SU-DHL-6 (cell line): Measurements from ENCODE around the gene CNTN4.

Experiments used
- H2AFZ ChIP-seq: fragments of 200-600 bp; sonication (generic); 2 replicates; pipeline ENCODE4 v1.6.1; 2014; ENCODE audit warnings: low read depth, mild to moderate bottlenecking, moderate library complexity, mixed read lengths, antibody characterized with exemption, low read length; ENCODE audit not compliant: severe bottlenecking
- H3F3A ChIP-seq: fragments of 200-600 bp; shearing (Covaris generic); 2 replicates; pipeline ENCODE4 v1.6.0; 2016; ENCODE audit warnings: antibody characterized with exemption, mild to moderate bottlenecking; ENCODE audit not compliant: insufficient read depth
- H3K27ac ChIP-seq: fragments of 200-600 bp; sonication (generic); 2 replicates; pipeline ENCODE4 v1.5.1; 2016; ENCODE audit warnings: low read depth, mild to moderate bottlenecking, low read length, moderate library complexity, mixed read lengths
- H3K27me3 ChIP-seq: fragments of 200-600 bp; sonication (generic), shearing (Covaris generic); 2 replicates; pipeline ENCODE4 v1.6.0; 2014; ENCODE audit warnings: mild to moderate bottlenecking, low read length
- H3K36me3 ChIP-seq: fragments of 200-600 bp; sonication (generic); 2 replicates; pipeline ENCODE4 v1.6.1; 2014; ENCODE audit warnings: mild to moderate bottlenecking, low read length, mixed read lengths
- H3K4me2 ChIP-seq: fragments of 300-600, 200-600 bp; shearing (Covaris generic), sonication (generic); 2 replicates; pipeline ENCODE4 v1.6.0; 2014; ENCODE audit warnings: low read length, low read depth, mild to moderate bottlenecking; ENCODE audit not compliant: poor library complexity, severe bottlenecking
- H3K4me3 ChIP-seq: fragments of 200-600 bp; sonication (generic); 2 replicates; pipeline ENCODE4 v1.5.1; 2014; ENCODE audit warnings: antibody characterized with exemption, low read length, mild to moderate bottlenecking, mixed read lengths; ENCODE audit not compliant: insufficient read depth, poor library complexity, severe bottlenecking
- H3K79me2 ChIP-seq: fragments of 200-600 bp; sonication (generic); 2 replicates; pipeline ENCODE4 v1.6.1; 2014; ENCODE audit warnings: mild to moderate bottlenecking, low read length, moderate library complexity; ENCODE audit not compliant: insufficient read depth
- H3K9ac ChIP-seq: fragments of 200-600 bp; sonication (generic); 2 replicates; pipeline ENCODE4 v1.7.0; 2014; ENCODE audit warnings: mild to moderate bottlenecking, low read length
- H3K9me2 ChIP-seq: fragments of 200-600 bp; sonication (generic); replicated peaks from 2 replicates; pipeline ENCODE4 v1.6.1; 2014; ENCODE audit warnings: low read length; ENCODE audit not compliant: insufficient read depth
- H3K9me3 ChIP-seq: fragments of 200-600 bp; sonication (generic); 2 replicates; pipeline ENCODE4 v1.6.1; 2014; ENCODE audit warnings: low read length, mixed read lengths; ENCODE audit not compliant: insufficient read depth
- H4K20me1 ChIP-seq: fragments of 200-600 bp; sonication (generic); 2 replicates; pipeline ENCODE4 v1.6.1; 2014; ENCODE audit warnings: low read depth, mild to moderate bottlenecking, antibody characterized with exemption, low read length, moderate library complexity, mixed read lengths
- EZH2phosphoT487 ChIP-seq: fragments of 200-600 bp; sonication (generic), shearing (Covaris generic); conservative IDR thresholded peaks from 2 replicates; pipeline ENCODE4 v1.6.1; 2018; ENCODE audit warnings: mild to moderate bottlenecking, antibody characterized with exemption, low read length, moderate library complexity, mixed read lengths
- TF ChIP-seq, protein P1 (sequence below): fragments of 200-600 bp; sonication (generic); IDR thresholded peaks from one replicate; pipeline ENCODE4 v1.5.1; 2017; ENCODE audit warnings: antibody characterized with exemption, mild to moderate bottlenecking, low read length, moderate library complexity; ENCODE audit not compliant: insufficient read depth, poor library complexity, severe bottlenecking

CNTN4 gene

GRCh38 chr3:2850701-2851100 is 752.0 kb downstream of the CNTN4 start:
- H3K9ac ChIP-seq = no peak overlapping the region
- no peaks in the 10 kb centered on the region for H3F3A ChIP-seq
- no peak for TF ChIP-seq EZH2phosphoT487
- TF ChIP-seq, protein P1, sequence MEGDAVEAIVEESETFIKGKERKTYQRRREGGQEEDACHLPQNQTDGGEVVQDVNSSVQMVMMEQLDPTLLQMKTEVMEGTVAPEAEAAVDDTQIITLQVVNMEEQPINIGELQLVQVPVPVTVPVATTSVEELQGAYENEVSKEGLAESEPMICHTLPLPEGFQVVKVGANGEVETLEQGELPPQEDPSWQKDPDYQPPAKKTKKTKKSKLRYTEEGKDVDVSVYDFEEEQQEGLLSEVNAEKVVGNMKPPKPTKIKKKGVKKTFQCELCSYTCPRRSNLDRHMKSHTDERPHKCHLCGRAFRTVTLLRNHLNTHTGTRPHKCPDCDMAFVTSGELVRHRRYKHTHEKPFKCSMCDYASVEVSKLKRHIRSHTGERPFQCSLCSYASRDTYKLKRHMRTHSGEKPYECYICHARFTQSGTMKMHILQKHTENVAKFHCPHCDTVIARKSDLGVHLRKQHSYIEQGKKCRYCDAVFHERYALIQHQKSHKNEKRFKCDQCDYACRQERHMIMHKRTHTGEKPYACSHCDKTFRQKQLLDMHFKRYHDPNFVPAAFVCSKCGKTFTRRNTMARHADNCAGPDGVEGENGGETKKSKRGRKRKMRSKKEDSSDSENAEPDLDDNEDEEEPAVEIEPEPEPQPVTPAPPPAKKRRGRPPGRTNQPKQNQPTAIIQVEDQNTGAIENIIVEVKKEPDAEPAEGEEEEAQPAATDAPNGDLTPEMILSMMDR = no peak
- H4K20me1 ChIP-seq = no peaks in the 10 kb centered on the region
- H3K27ac ChIP-seq = no peak overlapping the region
- H3K9me2 ChIP-seq = no peaks in the 10 kb centered on the region
- H3K27me3 ChIP-seq = no peaks in the 10 kb centered on the region
- no peaks in the 10 kb centered on the region for H3K9me3 ChIP-seq
- H3K4me3 ChIP-seq = no peak overlapping the region
- H3K79me2 ChIP-seq = no peaks in the 10 kb centered on the region
- H3K4me2 ChIP-seq = no peak overlapping the region
- H3K36me3 ChIP-seq = no peaks in the 10 kb centered on the region
- no peak overlapping the region for H2AFZ ChIP-seq

GRCh38 chr3:2851361-2851760 is 752.7 kb downstream of the CNTN4 start:
- no peak overlapping the region for H3K27ac ChIP-seq
- H3F3A ChIP-seq = no peaks in the 10 kb centered on the region
- no peaks in the 10 kb centered on the region for H4K20me1 ChIP-seq
- no peak for TF ChIP-seq EZH2phosphoT487
- TF ChIP-seq, protein P1 = no peak
- no peaks in the 10 kb centered on the region for H3K27me3 ChIP-seq
- H3K9me2 ChIP-seq = no peaks in the 10 kb centered on the region
- H3K4me3 ChIP-seq = no peak overlapping the region
- no peak overlapping the region for H2AFZ ChIP-seq
- no peaks in the 10 kb centered on the region for H3K36me3 ChIP-seq
- H3K4me2 ChIP-seq = no peak overlapping the region
- H3K9me3 ChIP-seq = no peaks in the 10 kb centered on the region
- H3K9ac ChIP-seq = no peak overlapping the region
- H3K79me2 ChIP-seq = no peaks in the 10 kb centered on the region

GRCh38 chr3:2851835-2852234 is 753.2 kb downstream of the CNTN4 start:
- no peaks in the 10 kb centered on the region for H3K79me2 ChIP-seq
- no peak overlapping the region for H3K4me2 ChIP-seq
- TF ChIP-seq EZH2phosphoT487 = no peak
- TF ChIP-seq, protein P1 = no peak
- no peak overlapping the region for H3K9ac ChIP-seq
- H3K27me3 ChIP-seq = no peaks in the 10 kb centered on the region
- no peaks in the 10 kb centered on the region for H3K9me3 ChIP-seq
- H4K20me1 ChIP-seq = no peaks in the 10 kb centered on the region
- no peak overlapping the region for H3K4me3 ChIP-seq
- no peaks in the 10 kb centered on the region for H3F3A ChIP-seq
- no peaks in the 10 kb centered on the region for H3K36me3 ChIP-seq
- H3K27ac ChIP-seq = no peak overlapping the region
- H2AFZ ChIP-seq = no peak overlapping the region
- H3K9me2 ChIP-seq = no peaks in the 10 kb centered on the region
